DND-41 (cell line): ENCODE results near the gene GFY.

Experiments used
- ATAC-seq: fragments of 200-7000 bp; cut with Tn5 transposase; 3 replicates; pipeline ENCODE4 v1.9.1; 2021; ENCODE audit warnings: low read depth; ENCODE audit not compliant: insufficient read depth
- DNase-seq: peaks from one replicate; pipeline ENCODE4 v3.0.0-alpha.2; 2020
- H2AFZ ChIP-seq: 2 replicates; pipeline ENCODE4 v1.6.0; 2012; ENCODE audit warnings: low read depth, low read length
- H3K27ac ChIP-seq: 2 replicates; pipeline ENCODE4 v1.5.1; 2012; ENCODE audit warnings: low read length, inconsistent platforms
- H3K27me3 ChIP-seq: fragments of 200-600 bp; sonication (generic); 2 replicates; pipeline ENCODE4 v1.6.0; 2012; ENCODE audit warnings: low read length, mild to moderate bottlenecking, inconsistent platforms; ENCODE audit not compliant: insufficient read depth, poor library complexity
- H3K36me3 ChIP-seq: 2 replicates; pipeline ENCODE4 v1.5.1; 2012; ENCODE audit warnings: low read length, inconsistent platforms; ENCODE audit not compliant: insufficient read depth
- H3K4me1 ChIP-seq: 2 replicates; pipeline ENCODE4 v1.5.1; 2012; ENCODE audit warnings: mild to moderate bottlenecking, low read length; ENCODE audit not compliant: insufficient read depth
- H3K4me2 ChIP-seq: 2 replicates; pipeline ENCODE4 v1.6.0; 2012; ENCODE audit warnings: mild to moderate bottlenecking, moderate library complexity, low read length, inconsistent platforms; ENCODE audit not compliant: insufficient read depth
- H3K4me3 ChIP-seq, 2 experiments: fragments of 200-600 bp in 1 of 2; shearing (Covaris generic) in 1 of 2; 2 replicates each; pipeline ENCODE4 v1.5.1; 2012 to 2016; ENCODE audit warnings: inconsistent platforms in 2 of 2, low read length in 2 of 2, mild to moderate bottlenecking in 2 of 2, low read depth in 1 of 2, moderate library complexity in 1 of 2
- H3K79me2 ChIP-seq: 2 replicates; pipeline ENCODE4 v1.6.0; 2012; ENCODE audit warnings: low read length, inconsistent platforms; ENCODE audit not compliant: insufficient read depth
- H3K9ac ChIP-seq: 2 replicates; pipeline ENCODE4 v1.6.0; 2012; ENCODE audit warnings: low read depth, mild to moderate bottlenecking, inconsistent platforms, low read length, moderate library complexity
- H3K9me3 ChIP-seq: 2 replicates; pipeline ENCODE4 v1.5.1; 2012; ENCODE audit warnings: low read length, moderate library complexity, mild to moderate bottlenecking, inconsistent platforms; ENCODE audit not compliant: insufficient read depth, severe bottlenecking
- H4K20me1 ChIP-seq: 2 replicates; pipeline ENCODE4 v1.6.0; 2012; ENCODE audit warnings: low read length; ENCODE audit not compliant: insufficient read depth
- EZH2 ChIP-seq: IDR thresholded peaks from 3 replicates; pipeline ENCODE4 v1.6.1; 2012; ENCODE audit warnings: borderline replicate concordance, low read depth, mild to moderate bottlenecking, moderate library complexity, low read length, inconsistent platforms; ENCODE audit not compliant: severe bottlenecking
- TF ChIP-seq, protein P1 (sequence below): IDR thresholded peaks from 2 replicates; pipeline ENCODE4 v1.5.1; 2012; ENCODE audit warnings: borderline replicate concordance, low read length, moderate library complexity, mild to moderate bottlenecking; ENCODE audit not compliant: poor library complexity, severe bottlenecking; ENCODE audit errors: extremely low read depth

The GFY gene

DNA sequence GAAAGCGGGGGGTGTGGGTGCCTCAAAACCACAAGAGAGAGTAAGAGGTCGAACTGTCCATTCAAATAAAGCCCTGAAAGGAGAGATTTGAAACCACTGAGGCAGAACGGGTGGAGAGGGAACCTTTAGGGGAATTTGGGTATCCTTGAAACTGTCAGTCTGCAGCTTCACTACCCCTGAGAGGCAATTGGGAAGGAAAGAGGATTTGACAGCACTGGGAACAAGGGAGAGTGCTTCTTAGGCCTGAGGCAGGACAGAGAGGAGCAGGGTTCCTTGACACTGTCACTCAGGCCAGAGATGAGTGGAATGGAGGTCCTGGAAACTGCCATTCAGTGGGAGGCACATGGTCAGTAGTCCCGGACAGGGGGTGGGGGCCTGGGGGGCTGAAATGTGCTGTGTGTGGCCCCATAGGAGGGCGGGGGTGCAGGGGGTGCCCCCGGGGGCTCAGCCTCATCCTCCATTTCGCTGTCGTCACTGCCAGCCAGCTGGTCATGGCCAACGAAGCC, 5.0 kb downstream of the GFY start:
- TF ChIP-seq EZH2 = no peak
- TF ChIP-seq, protein P1, sequence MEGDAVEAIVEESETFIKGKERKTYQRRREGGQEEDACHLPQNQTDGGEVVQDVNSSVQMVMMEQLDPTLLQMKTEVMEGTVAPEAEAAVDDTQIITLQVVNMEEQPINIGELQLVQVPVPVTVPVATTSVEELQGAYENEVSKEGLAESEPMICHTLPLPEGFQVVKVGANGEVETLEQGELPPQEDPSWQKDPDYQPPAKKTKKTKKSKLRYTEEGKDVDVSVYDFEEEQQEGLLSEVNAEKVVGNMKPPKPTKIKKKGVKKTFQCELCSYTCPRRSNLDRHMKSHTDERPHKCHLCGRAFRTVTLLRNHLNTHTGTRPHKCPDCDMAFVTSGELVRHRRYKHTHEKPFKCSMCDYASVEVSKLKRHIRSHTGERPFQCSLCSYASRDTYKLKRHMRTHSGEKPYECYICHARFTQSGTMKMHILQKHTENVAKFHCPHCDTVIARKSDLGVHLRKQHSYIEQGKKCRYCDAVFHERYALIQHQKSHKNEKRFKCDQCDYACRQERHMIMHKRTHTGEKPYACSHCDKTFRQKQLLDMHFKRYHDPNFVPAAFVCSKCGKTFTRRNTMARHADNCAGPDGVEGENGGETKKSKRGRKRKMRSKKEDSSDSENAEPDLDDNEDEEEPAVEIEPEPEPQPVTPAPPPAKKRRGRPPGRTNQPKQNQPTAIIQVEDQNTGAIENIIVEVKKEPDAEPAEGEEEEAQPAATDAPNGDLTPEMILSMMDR = no peak
- no peak for ATAC-seq
- H3K79me2 ChIP-seq = no peaks in the 10 kb centered on the region
- H3K4me2 ChIP-seq = no peak overlapping the region
- H3K9me3 ChIP-seq = no peaks in the 10 kb centered on the region
- no peak for DNase-seq
- no peak overlapping the region for H3K4me3 ChIP-seq
- no peak overlapping the region for H3K9ac ChIP-seq
- H3K36me3 ChIP-seq = no peaks in the 10 kb centered on the region
- H3K27ac ChIP-seq = no peak overlapping the region
- H3K4me1 ChIP-seq = no peaks in the 10 kb centered on the region
- no peaks in the 10 kb centered on the region for H4K20me1 ChIP-seq
- no peak overlapping the region for H2AFZ ChIP-seq
- H3K27me3 ChIP-seq = no peaks in the 10 kb centered on the region

DNA sequence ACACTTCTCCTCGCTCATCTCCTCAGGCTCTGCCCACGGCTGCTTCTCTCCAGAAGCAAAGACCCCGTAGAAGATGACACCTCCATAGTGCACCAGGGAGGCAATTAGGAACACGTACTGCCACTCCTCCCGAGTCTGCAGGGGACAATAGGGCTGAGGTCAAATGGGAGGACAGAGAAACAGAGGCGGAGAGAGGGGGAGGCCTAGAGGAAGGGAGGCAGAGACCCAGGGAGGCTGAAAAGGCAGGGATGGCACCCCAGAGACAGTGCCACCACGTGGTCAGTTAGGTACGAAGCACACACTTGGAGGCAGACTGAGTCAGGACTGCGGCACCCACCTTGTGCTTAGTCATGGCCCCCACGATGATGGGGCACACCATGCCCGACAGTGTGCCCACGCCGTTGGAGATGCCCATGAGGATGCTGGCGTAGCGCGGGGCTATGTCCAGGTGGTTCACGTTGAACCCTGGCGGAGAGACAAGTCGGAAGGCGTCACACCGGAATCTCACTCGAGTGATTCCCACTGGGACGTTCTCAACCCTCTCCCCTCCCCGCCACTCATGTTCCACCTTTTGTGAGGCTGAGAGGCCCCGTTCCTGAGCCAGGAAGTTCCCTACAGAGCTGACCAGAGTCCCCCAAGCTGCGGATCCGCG, 5.6 kb downstream of the GFY start:
- no peaks in the 10 kb centered on the region for H4K20me1 ChIP-seq
- H3K4me1 ChIP-seq = no peaks in the 10 kb centered on the region
- ATAC-seq = peak; percentile 69
- H3K79me2 ChIP-seq = no peaks in the 10 kb centered on the region
- H3K9me3 ChIP-seq = no peaks in the 10 kb centered on the region
- no peak overlapping the region for H3K27ac ChIP-seq
- no peak overlapping the region for H3K4me2 ChIP-seq
- DNase-seq = peak; percentile 27
- H3K27me3 ChIP-seq = no peaks in the 10 kb centered on the region
- no peak overlapping the region for H3K9ac ChIP-seq
- no peak overlapping the region for H2AFZ ChIP-seq
- TF ChIP-seq EZH2 = no peak
- TF ChIP-seq, protein P1 = peak; percentile 62
- no peaks in the 10 kb centered on the region for H3K36me3 ChIP-seq
- H3K4me3 ChIP-seq = no peak overlapping the region

- no peak for TF ChIP-seq EZH2
- TF ChIP-seq, protein P1 = no peak
- H3K27ac ChIP-seq = no peak overlapping the region
- no peaks in the 10 kb centered on the region for H3K27me3 ChIP-seq
These were observed 6.2 kb downstream of the GFY start for GRCh38 chr19:49431330-49431749.

More at GRCh38 chr19:49431330-49431749, 6.2 kb downstream of the GFY start:
- no peaks in the 10 kb centered on the region for H4K20me1 ChIP-seq
- no peak overlapping the region for H3K4me2 ChIP-seq
- H3K36me3 ChIP-seq = no peaks in the 10 kb centered on the region
- no peaks in the 10 kb centered on the region for H3K79me2 ChIP-seq
- no peaks in the 10 kb centered on the region for H3K4me1 ChIP-seq
- H3K9ac ChIP-seq = no peak overlapping the region
- H2AFZ ChIP-seq = no peak overlapping the region
- DNase-seq (peak; percentile 42), ATAC-seq (peak; percentile 35; the same call in 1 of the 3 replicates)
- no peaks in the 10 kb centered on the region for H3K9me3 ChIP-seq
- H3K4me3 ChIP-seq = no peak overlapping the region
